Epithelial cell of esophagus (primary cell): ENCODE data around the gene WNT5B.

Experiments
- DNase-seq: peaks from one replicate; pipeline ENCODE4 v3.0.0; 2010; ENCODE audit warnings: low read depth
- H3K4me3 ChIP-seq: 2 replicates; pipeline ENCODE4 v1.5.1; 2011; ENCODE audit warnings: mild to moderate bottlenecking, low read length, control low read depth
- CTCF ChIP-seq: IDR thresholded peaks from 2 replicates; pipeline ENCODE4 v1.5.1; 2011; ENCODE audit warnings: low read depth, mild to moderate bottlenecking, low read length, control low read depth, inconsistent platforms; ENCODE audit not compliant: insufficient read depth; ENCODE audit errors: missing control alignments

Gene WNT5B

DNA sequence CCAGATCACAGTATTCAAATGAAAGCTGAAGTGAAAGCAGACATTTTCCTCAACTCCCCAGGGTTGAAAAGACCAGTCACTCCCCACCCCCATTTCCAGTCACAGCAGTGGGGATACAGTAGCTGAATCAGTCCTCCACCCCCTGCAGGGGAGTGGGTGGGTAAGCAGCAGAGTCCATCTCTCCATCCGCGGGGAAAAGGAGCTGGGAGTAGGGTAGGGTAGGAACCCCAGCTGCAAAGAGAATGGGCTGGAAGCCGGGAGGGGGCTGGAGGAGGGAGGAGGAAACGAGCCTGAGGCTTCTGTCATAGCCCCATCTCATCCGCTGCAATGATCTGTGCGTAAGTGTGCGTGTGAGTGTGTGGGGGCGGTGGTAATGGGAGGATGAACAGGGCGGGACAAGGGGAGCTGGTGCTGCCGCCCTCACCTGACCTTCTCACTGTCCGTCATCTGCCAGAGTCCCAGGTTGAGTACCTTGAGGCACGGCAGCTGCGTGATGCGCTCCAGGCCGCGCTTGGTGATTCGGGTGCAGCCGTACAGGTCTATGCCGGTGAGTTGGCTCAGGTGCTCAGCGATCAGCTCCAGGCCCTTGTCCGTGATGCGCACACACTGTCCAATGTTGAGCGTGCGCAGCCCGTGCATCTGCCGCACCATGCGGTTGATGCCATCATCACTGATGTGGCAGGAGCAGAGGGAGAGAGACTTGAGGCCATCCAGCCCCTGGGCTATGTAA, 36.4 kb upstream of the WNT5B start:
- peak overlapping the region; percentile 54 for H3K4me3 ChIP-seq
- no peak for TF ChIP-seq CTCF
- peak; percentile 64 for DNase-seq

DNA sequence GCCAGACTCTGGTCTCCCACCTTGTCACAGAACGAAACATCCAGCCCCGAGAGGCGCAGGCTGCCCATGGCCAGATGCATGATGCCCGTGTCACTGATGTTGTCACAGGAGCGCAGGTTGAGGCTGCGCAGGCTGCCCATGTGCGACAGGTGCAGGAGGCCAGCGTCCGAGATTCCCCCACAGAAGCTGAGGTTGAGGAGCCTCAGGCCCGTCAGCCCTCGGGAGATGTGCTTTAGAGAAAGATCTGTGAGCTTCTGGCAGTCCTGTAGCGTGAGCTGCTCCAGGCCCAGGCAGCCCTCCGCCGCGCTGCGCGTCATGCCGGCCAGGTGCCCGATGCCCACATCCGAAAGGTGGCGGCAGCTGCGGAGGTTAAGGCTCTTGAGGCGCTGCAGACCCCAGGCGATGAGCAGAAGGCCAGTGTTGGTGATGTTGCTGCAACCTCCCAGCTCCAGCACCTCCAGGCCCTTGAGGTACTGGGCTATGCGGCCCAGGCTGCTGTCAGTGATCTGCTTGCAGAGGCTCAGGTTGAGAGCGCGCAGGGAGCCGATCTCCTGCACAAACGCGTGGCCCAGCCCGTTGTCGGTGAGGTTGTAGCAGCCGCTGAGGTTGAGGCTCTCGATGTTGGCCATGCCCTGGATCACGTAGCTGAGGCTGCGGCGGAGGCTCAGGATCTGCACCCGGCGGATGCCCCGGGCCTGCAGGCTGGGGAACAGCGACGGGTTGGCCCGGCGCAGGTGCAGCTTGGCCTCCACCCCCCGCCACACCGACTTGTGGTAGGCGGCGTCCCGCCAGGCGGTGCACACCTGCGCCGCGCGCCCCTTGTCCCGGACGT, 35.6 kb upstream of the WNT5B start:
- TF ChIP-seq CTCF = no peak
- peak; percentile 61 for DNase-seq
- peak overlapping the region; percentile 54 for H3K4me3 ChIP-seq

DNA sequence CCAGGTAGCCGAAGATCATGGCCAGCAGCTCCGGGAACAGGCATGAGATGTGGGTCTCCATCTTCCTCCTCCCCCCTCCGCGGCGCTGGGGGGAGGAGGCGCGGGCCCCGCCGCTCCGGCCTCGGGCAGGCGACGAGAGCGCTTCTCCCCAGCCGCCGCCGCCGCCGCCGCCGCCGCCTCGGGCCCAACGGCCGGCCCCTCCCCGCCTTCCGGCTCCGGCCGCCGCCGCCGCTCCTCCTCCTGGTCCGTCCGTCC, 35.1 kb upstream of the WNT5B start:
- peak overlapping the region; percentile 54 for H3K4me3 ChIP-seq
- TF ChIP-seq CTCF = no peak
- DNase-seq = no peak

- DNase-seq = peak; percentile 71
- H3K4me3 ChIP-seq = peak within 1 kb of the TSS; percentile 59
- no peak for TF ChIP-seq CTCF
Measured at GRCh38 chr12:1594261-1595025, 34.6 kb upstream of the WNT5B start, which contains the start of gene FBXL14. Gene FBXL14, minus strand, starts transcription at chr12:1594581. Its CDS starts 515 bp downstream, at chr12:1594066.

GRCh38 chr12:1595026-1595561, 33.9 kb upstream of the WNT5B start:
- H3K4me3 ChIP-seq = peak overlapping the region; percentile 59
- TF ChIP-seq CTCF = no peak
- no peak for DNase-seq

DNA sequence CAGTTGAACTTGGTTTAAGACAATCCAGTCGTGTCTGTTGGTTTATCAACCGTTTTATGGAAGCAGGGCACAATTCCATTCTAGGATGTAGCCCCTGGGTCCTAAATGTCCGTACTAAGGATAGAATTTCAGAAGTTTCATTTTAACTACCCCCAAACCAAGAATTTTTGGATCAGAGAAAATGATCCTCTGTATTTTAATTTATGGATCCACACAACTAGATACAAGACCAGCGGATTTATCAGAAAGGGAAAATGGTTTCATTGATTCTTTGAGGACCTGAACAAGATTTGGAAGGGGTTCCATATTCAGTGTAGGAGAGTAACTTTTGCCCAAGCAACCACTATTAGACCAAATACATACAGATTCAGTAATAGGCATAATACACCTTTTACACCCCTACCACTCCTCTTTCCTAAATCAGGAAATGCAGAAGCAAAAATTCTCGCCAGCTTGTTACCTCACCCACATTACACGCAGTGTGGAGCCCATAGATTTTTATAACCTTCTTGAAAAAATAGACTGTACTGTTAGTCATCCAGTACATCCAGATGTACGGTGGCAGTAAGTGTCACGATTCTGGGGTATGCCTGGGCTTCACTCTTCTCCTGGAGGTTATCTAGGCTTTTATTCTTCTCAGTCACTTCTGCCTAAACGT, 33.2 kb upstream of the WNT5B start:
- TF ChIP-seq CTCF = no peak
- no peak for DNase-seq
- H3K4me3 ChIP-seq = no peak overlapping the region
